GM21619 (cell line): ENCODE results near the gene HOXC6.
"Not testable (repeated sequence)": the region's sequence is repeated elsewhere in the genome, so short reads cannot be mapped to it uniquely, and the experiment has no call there.

Source experiments
- ATAC-seq: cut with Tn5 transposase; IDR thresholded peaks from one replicate; pipeline ENCODE4 v1.9.1; 2021; ENCODE audit not compliant: unreplicated experiment

HOXC6 gene

DNA sequence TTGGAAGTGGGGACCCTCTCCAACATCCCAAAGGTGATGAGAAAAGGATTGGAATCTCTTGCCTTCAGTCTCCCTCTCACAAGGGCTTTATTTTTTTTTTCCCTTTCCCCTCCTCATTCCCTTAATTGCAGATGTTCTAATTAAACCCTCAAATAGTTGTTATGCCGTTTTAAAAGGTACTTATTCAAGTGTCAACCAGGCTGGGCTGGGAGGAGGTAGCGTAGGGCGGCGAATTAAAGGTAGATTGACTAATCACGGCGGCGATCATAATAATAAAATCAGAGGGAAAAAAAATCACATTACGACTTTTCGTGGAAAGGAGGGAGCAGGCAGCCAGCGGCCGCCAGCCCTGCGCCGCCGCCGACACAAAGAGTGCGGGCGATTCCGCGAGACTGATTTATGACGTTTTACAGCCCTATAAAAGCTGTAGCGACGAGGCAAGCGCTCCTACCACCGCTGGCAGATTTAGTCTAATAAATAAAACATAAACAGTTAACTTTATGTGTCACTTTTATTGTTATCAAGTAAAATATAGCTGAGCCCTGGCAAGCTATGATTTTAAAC, 23.7 kb downstream of the HOXC6 start:
- ATAC-seq: no peak

DNA sequence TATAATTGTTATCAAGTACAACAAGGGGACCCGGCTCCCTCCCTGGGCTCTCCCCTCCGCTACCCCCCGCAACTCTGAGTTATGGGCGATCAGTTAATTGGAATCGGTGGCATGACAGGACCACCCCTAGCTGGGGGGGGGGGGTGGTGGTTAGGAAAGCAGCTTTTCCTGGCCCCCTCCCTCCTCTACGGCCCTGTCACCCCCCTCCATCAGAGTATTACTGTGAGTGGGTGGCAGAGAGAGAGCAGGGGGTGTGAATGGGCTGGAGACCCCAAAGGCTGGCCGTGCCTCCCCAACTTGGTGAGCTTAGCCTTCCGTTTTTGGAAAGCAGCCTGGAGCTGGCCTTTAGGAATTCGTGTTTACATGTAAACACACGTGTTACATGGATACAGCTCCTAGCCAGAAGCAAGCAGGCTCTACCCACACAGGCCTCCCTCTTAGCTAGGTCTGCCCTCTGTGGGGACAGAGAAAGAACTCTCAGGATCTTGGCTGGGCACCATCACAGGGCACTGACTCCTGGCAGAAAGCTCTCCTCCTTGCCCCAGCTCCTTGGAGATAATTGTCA, 24.3 kb downstream of the HOXC6 start:
- no peak for ATAC-seq

DNA sequence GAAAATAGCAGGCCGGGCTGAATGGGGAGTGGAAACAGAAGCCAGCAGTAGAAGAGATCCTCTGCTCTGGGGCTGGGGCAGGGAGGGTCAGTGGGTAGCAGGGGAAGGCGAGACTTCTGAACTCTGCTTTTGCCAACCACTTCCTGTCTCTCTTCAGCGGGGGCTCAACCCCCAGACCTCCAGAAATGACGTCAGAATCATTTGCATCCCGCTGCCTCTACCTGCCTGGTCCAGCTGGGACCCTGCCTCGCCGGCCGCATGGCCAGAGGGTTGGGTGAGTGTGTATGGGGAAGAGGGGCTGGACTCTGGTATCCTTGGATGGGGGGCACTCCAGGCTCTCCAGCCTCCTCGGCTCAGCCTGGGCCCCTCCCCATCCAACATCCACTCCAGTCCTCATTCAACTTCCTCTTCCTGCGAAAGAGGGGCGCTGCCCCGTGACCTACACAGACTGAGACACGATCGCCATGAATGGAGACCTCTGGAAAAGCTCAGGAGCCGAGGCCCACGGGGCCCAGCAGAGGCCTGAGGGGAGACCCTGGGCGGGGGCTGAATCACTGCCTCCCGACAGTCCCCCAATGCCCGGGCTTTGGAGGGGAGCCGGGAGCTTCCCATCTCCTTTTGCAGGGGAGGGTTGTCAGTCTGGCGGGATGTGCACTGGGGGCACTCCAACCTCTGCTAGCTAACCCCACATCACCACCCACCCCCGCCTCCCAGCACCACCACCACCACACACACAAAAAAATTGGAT, 24.9 kb downstream of the HOXC6 start:
- peak; percentile 74 for ATAC-seq

DNA sequence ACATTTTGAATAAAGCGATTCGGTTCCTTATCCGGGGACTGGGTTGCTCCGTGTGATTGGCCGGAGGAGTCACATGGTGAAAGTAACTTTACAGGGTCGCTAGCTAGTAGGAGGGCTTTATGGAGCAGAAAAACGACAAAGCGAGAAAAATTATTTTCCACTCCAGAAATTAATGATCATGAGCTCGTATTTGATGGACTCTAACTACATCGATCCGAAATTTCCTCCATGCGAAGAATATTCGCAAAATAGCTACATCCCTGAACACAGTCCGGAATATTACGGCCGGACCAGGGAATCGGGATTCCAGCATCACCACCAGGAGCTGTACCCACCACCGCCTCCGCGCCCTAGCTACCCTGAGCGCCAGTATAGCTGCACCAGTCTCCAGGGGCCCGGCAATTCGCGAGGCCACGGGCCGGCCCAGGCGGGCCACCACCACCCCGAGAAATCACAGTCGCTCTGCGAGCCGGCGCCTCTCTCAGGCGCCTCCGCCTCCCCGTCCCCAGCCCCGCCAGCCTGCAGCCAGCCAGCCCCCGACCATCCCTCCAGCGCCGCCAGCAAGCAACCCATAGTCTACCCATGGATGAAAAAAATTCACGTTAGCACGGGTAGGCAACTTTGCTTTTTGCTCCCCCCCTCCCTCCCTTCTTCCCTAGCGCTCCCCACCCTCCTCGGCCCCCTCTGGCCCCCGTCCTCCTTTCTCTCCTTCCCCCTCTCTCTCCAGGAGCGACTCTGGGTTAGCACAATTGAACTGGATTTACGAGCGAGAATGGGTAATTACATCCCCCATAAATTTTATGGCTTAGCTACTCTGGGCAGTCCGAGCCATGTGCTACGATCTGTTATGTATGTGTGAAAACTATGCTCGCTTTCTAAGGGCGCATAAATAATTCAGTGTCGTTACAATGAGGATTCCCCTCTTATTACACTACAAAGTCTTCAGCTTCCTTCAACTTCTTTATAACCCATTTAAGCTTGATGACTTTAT, 25.8 kb downstream of the HOXC6 start, which contains the start of gene HOXC4:
Gene HOXC4 (plus strand): TSS at position 85 of the 991 bp plus-strand sequence. CDS start 88 bp downstream, at position 173.
- peak; percentile 40 for ATAC-seq

DNA sequence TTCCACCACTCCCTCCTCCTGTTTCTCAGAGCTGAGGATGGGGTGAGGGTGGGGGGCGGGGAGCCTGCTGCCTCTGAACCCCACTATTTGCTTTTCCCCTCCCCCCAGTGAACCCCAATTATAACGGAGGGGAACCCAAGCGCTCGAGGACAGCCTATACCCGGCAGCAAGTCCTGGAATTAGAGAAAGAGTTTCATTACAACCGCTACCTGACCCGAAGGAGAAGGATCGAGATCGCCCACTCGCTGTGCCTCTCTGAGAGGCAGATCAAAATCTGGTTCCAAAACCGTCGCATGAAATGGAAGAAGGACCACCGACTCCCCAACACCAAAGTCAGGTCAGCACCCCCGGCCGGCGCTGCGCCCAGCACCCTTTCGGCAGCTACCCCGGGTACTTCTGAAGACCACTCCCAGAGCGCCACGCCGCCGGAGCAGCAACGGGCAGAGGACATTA, 26.5 kb downstream of the HOXC6 start:
- no peak for ATAC-seq

DNA sequence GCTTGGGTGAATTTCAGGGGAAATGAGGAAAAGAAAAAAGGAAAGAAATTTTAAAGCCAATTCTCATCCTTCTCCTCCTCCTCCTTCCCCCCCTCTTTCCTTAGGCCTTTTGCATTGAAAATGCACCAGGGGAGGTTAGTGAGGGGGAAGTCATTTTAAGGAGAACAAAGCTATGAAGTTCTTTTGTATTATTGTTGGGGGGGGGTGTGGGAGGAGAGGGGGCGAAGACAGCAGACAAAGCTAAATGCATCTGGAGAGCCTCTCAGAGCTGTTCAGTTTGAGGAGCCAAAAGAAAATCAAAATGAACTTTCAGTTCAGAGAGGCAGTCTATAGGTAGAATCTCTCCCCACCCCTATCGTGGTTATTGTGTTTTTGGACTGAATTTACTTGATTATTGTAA, 27.3 kb downstream of the HOXC6 start:
- no peak for ATAC-seq

DNA sequence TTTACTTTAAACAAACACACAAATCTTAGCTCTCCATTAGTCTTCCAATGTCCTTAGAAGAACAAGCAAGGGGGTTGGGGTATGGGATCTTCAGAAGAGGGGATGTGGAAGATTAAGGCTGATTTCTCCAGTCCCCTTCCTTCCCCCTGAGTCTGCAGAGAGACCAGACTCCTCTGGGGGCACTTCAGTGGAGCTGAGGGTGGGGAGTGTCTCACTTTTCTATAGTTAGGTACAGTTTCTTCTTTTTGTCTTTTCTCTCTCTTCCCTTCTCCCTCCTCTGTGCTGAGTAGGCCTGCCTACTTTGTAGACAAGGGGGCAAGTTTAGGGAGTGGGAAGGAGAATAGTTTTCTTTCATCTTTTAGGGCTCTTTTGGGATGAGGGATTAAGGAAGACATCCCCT, 27.9 kb downstream of the HOXC6 start:
- no peak for ATAC-seq

DNA sequence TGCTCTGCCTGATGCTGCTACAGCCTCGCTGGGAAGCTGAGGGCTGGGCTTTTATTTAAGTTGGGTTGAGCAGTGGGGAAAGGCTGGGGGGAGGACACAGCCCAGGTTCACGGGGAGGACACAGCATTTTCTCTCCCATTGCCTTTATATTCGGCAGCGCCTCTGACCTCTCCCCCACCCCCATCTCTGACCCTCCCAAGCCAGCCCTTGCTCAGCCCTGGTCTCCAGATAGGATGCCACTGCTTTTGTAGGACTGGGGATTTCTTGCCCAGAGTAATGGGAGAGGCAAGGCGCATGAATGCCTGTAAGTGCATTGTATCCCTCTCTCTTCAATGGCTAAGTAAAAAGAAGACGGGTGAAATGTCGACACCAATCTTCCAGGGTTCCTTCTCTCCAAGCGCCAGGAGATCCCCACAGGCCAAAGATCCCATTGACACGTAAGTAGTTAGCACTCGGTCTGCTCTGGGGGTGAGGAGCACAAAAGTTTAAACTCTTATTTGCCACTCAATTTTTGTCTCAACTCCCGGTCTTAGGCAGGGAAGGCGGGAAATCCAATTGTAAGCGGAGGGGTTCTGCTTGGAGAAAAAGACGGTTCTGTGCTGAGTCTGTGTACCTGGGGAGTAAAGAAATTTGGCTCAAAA, 30.0 kb downstream of the HOXC6 start:
- no peak for ATAC-seq

DNA sequence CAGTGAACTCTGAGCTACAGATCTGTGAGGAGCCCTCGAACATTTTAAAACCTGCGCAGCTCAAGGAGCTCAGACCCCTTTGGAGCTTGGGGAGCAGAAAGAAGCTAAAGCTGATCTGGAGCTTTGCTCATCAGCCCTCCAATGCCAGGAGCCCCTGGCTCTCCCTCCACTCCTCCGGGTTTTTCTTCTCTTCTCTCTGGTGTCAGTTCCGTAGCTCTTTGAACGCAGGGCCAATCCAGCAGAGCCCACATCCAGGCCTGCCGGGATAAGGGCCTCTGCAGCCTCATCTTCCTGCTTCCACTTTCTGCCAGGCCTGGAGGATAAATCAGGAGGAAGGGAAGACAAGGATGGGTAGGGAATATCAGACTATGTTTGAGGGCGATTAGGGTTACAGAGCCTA, 31.4 kb downstream of the HOXC6 start:
- no peak for ATAC-seq

DNA sequence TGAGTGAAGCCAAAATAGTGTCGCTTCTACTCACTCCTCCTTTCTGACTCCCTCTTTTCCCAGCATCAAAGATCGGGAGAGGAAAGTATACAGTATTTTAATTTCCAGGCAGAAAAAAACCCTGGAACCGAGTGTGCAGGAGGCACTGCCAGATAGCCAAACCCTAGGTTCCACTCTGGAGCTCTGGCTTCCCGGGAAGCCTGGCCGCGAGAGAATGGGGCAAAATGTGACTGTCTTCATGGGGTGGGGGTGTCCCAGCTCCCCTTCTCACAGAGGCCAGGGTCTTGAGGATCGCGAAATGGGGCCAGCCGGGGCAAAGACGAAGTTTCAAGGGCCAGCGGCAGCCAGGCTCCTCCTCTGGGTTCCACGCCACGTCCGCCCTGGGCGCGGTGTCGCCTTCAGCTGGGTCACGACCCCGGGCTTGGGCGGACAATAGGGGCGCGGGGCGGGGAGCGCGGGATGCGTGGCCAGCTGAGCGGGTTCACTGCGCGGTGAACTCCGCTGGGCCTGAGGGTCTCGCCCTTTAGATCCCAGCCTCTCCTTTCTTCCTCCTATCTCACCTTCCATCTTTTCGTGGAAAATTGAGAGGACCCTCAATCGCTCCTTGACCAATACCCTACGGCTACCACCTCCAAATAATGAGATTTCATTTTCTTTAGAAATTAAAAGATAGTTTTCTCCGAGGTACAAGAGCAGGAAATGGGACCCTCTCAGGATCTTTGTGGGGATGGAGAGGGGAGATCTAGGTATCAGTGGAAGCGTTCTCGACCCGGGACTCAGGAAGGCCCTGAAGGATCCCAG, 32.1 kb downstream of the HOXC6 start:
- no peak for ATAC-seq

DNA sequence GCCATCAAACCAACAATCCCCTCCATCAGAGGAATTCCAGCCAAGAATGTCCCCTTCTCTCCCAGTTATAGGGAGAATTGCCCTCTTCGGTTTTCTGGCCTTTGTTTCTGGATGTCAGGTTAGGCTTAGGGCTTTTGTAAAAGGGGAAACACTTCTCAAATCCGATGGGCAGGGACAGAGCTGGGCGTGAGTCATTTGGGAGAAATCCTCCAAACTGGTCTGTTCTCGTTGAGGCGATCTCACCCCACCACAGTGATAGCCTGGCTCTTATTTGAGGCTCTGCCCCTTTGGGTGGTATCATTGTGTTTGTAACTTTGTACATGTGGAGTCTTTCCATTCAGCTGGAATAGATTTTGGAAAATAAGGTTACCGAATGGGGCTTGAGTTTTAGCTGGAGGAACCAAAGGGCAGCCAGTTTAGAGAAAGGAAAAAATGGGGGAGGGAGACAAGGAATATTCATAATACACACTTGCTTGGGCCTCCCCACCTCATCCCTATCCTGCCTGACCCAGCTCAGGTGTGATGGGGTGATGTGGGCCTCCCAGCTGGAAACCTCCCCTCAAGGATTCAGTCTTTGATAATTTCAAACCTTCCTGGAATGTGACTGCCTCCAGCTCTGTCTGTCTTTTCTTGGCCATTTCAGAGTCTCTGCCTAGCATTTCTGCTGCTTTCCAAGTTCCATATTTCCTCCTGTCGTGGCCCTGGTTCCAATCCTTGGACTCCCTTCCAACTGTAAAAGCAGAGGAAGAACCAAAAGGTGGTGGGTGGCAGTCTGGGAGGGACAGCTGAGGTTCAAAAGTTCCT, 32.9 kb downstream of the HOXC6 start:
- ATAC-seq: no peak

DNA sequence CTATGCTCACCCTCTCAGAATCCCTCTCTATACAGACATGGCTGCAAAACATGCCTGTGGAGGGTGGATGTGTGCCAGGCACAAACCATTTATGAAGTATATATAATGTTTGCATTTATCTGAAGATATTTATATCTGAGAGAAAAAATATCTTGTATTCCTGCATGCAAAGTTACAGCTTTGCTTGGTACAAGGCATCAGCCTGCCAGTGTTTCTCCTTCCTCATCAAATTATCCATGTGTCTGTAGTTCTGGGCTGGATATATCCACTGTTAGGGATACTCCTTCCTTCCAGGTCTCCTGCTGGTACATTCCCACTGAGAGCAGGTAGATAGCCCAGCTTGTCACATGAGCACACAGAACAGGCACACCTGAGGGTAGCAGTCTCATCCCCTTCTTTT, 37.4 kb downstream of the HOXC6 start:
- ATAC-seq: no peak

DNA sequence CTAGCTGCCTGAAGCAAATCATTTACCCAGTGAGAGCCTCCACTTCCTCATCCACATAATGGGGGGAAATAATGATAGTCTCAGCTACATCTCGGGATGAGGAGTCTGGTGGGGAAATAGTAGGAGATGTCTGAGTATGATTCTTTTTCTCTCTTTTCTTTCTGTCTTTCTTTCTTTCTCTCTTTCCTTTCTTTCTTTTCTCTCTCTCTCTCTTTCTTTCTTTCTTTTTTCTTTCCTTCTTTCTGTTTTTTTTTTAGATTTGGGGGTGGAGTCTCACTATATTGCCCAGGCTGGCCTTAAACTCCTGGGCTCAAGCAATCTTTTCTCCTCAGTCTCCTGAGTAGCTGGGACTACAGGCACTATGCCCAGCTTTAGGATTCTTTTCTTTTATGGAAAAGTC, 38.2 kb downstream of the HOXC6 start:
- no peak for ATAC-seq

DNA sequence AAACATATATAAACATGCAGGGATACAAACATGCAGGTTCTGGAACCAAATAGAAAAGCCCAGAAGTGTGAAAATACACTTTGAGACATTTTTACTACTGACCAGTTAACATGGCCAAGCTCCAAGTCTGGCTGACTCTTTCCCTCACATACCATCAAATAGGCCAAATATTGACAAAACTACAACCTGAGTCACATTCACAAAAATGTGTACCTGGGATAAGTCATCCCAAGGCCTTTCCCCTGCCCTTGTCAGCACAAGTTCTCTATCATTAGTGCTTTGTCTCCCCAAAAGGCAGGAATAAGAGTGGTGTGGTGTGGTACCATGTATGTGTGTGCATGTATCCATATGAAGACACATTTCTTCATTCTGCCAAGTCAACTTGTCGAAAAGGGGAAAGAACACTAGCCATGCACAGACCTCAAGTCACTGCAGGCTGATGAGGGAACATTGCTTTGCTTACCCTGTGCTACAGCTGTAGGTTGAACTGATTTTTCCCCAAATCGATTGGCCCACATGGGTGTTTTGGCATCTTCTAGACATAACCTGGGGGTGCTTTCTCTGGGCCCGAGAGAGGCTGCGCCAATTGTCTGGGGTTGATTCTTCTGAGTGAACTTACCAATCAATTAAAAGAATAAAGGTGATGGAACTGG, 40.3 kb downstream of the HOXC6 start:
- ATAC-seq: no peak

DNA sequence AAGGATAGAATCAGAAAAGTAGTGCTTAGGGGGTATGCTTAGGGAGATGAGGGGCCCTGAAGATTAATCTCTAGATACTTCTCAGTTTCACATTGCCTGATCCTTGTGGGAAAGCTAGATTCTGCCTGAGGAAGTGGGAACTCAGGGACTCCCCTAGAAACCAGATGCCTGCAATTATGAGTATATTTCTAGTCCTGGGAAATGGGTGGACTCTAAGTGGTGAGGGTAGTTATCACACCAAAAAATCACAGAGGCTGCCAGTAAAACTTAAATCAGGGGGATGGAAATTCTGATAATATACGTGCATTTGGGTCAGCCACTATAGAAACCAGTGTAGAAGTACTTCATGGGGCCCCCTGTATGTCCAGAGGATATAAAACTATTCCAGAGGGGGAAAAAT, 43.7 kb downstream of the HOXC6 start:
- ATAC-seq: no peak

DNA sequence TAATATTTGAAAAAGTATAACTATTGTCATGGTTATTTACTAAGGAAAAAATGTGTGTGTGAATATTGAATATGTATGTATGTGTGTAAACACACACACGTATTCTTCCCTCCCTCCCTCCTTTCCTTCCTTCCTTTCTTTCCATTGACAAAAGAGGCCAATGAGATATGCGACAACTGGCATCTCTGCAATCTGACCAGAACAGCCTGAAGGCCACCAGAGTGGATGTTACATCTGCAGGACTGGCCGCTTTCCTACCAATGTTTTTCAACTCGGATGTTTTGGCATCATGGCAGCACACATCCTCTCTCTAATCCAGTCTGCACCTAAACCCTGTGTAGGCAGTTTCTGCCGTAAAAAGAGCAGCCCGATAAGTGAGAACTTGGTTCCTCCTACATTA, 46.1 kb downstream of the HOXC6 start:
- no peak for ATAC-seq

DNA sequence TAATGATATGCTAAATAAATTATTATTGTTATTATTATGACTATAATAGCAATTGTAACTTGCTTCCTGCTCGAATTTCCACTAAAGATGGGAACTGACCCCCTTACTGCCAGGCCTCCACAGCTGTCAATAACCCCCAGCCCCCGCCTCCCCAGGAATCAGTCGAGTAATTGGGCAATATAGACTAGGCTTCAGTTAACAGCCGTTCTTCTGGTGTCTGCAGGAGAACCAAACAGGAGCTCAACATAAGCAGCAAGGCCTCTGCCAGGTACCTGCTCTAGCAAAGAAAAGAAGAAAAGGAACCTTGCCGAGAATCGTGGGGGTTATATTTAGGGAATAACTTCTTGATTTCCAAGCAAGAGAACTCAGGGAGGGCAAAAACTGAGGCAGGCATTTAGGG, 47.2 kb downstream of the HOXC6 start:
- ATAC-seq: no peak

DNA sequence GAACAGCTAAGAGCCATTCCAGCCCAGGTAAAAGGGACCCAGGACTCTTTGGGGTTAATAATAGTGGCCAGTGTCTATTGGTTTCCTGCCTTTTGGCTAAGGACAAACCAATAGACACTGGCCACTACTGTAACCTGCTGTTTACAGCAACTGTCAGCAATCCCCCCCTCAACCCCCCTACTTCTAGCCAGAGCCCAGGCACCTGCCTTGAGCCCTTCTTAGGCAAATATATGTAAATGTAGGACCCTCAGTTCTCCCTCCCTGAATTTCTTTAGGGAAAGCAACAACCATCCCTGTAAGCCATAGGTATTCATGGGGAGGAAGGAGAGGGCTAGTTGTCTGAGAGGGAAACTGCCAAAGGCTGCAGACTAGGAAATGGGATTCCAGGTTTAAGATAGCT, 47.7 kb downstream of the HOXC6 start:
- ATAC-seq: no peak

DNA sequence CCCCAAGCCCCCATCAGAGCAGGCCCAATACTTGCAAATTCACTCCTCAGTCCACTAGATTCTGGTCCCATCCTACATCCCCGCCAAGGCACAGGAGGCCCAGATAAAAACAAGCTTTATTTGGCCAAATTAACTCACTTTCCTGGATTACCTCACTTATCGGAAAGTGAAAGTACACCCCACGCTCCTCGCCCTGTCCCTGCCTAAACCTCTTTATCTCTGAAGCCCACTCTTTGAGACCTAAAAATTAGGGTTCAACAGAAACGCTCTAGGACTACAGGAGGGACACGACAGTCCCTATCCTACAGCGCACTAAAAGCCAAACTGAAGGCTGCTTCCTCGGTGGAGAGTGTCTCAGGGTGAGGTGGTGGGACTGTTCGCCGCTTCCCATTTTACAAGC, 49.6 kb downstream of the HOXC6 start:
- ATAC-seq: not testable (repeated sequence)
